C4-2B (cell line): Measurements from ENCODE around the gene SLC39A6.

Source experiments
- H3K27ac ChIP-seq: fragments of 450-650 bp; 2 replicates; pipeline ENCODE4 v1.5.1; 2017
- CTCF ChIP-seq: fragments of 450-650 bp; conservative IDR thresholded peaks from 2 replicates; pipeline ENCODE4 v1.5.1; 2017; ENCODE audit warnings: mild to moderate bottlenecking
- ZFX ChIP-seq: fragments of 450-650 bp; IDR thresholded peaks from 2 replicates; pipeline ENCODE4 v1.6.1; 2017

Gene SLC39A6

DNA sequence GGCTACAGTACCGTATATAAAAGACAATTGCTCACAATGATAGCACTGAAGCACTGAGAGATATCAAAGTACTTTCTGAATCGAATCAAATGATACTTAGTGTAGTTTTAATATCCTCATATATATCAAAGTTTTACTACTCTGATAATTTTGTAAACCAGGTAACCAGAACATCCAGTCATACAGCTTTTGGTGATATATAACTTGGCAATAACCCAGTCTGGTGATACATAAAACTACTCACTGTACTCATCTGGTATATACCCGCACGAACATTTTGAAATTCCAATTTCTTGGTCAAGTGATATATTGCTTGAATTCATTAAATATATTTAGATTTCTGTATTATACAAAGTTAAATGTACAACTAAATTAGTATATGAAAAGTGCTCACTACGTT, 20.5 kb downstream of the SLC39A6 start:
- TF ChIP-seq CTCF (no peak), ZFX (no peak)
- no peak overlapping the region for H3K27ac ChIP-seq

DNA sequence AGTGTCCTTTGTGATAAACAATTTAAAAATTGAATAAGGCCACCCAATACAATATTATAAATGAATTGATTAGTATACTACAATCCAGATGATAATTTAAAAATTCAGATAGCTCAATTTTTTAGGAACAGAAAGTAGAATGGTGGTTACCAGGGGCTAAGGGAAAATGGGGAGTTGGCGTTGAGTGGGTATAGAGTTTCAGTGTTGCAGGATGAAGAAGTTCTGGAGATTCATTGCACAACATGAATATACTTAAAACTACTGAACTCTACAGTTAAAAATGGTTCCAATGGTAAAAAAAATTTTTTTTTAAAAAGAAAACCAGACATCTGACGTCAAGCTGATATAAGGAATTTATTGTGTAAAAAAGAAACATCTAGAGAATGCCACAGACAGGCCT, 20.9 kb downstream of the SLC39A6 start:
- TF ChIP-seq ZFX (no peak), CTCF (no peak)
- H3K27ac ChIP-seq = no peak overlapping the region

- no peak for TF ChIP-seq CTCF
- no peak for TF ChIP-seq ZFX
- H3K27ac ChIP-seq = peak overlapping the region; percentile 38; the same call in 1 of the 2 replicates
Measured at GRCh38 chr18:36107477-36107876, 21.7 kb downstream of the SLC39A6 start.

GRCh38 chr18:36104749-36105148, 24.4 kb downstream of the SLC39A6 start:
- no peak overlapping the region for H3K27ac ChIP-seq

DNA sequence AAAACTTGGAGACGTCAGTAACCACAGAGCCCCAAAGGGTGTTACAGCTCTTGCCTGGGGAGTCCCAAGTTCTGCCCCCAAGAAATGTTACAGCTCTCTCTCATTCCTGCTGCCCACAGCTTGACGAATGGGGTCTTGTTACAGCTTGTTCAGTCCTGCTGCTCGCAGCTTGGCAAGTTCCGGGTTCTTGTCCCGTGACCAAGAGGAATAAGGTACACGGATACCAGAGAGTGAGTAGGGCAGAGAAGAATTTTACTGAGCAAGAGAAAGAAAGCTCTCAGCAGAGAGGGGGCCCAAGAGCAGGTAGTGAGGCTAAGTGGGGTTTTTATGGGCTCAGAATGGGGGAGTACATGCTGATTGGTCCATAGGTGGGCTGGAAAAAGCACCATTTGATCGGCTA, 27.2 kb downstream of the SLC39A6 start:
- H3K27ac ChIP-seq = no peak overlapping the region
- TF ChIP-seq CTCF (no peak), ZFX (no peak)

More at GRCh38 chr18:36104749-36105148, 24.4 kb downstream of the SLC39A6 start:
- TF ChIP-seq CTCF = no peak
- no peak for TF ChIP-seq ZFX

DNA sequence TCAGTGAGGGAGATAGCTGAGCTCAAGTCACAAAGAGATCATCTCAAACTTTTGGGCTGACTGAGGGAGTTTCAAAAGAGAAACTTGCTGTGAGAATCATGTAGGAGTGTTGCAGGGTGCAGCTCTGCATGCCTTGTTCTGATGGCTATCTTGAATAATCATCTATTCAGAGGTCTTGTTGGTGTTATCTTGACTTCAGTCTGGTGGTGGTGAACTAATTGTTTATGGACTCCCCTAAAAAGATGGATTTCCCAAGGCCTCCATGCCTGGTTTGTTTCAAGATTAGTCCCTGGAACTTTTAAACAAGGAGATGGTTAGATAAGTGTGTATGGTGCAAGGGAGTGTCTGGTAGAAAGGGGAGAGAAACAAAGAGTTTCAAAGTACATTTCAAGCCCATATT, 29.8 kb downstream of the SLC39A6 start:
- no peak overlapping the region for H3K27ac ChIP-seq
- no peak for TF ChIP-seq ZFX
- TF ChIP-seq CTCF = no peak

DNA sequence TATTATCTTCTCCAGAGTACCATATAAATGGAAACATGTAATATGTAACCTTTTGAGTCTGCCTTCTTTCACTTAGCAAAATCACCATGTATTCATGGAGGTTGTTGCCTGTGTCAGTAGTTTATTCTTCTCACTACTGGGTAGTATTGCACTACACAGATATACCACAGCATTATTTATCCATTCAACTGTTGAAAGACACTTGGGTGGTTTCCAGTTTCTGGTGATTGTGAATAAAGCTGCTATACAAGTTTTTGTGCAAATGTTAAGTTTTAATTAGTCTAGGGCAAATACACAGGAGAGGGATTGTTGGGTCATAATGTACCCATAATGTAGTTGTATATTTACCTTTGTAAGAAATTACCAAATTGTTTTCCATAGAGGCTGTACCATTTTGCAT, 32.2 kb downstream of the SLC39A6 start:
- H3K27ac ChIP-seq = no peak overlapping the region
- TF ChIP-seq ZFX (no peak), CTCF (no peak)
